SJCRH30 (cell line): ENCODE measurements around the gene NR1H4. TPM values are rescaled to one million over a fixed set of nuclear protein-coding genes. Genes with fewer than 3 reads are reported as not detected.

Experiments
- DNase-seq, 2 experiments: peaks; one replicate each; pipeline ENCODE4 v3.0.0-alpha.2; 2015 to 2020
- H3K27ac ChIP-seq: fragments of 250-450 bp; sonication (Bioruptor Pico); 2 replicates; pipeline ENCODE4 v1.5.1; 2020; ENCODE audit warnings: mild to moderate bottlenecking, moderate library complexity
- H3K27me3 ChIP-seq: fragments of 250-450 bp; sonication (Bioruptor Pico); 2 replicates; pipeline ENCODE4 v1.5.1; 2020; ENCODE audit warnings: mild to moderate bottlenecking, moderate library complexity
- H3K36me3 ChIP-seq: fragments of 250-450 bp; sonication (Bioruptor Pico); 2 replicates; pipeline ENCODE4 v1.5.1; 2020; ENCODE audit warnings: mild to moderate bottlenecking, moderate library complexity
- H3K4me1 ChIP-seq: fragments of 250-450 bp; sonication (Bioruptor Pico); 2 replicates; pipeline ENCODE4 v1.5.1; 2020; ENCODE audit warnings: mild to moderate bottlenecking, moderate library complexity
- H3K4me3 ChIP-seq: fragments of 250-450 bp; sonication (Bioruptor Pico); 2 replicates; pipeline ENCODE4 v1.5.1; 2020; ENCODE audit warnings: mild to moderate bottlenecking, moderate library complexity
- H3K9me3 ChIP-seq: fragments of 250-450 bp; sonication (Bioruptor Pico); replicated peaks from 2 replicates; pipeline ENCODE4 v1.5.1; 2020; ENCODE audit warnings: mild to moderate bottlenecking, moderate library complexity
- total RNA-seq: library from RNA; depleted of rRNA; stranded (reverse); fragments of >200 nt; shearing (Covaris generic); gene quantifications from 2 replicates; pipeline ENCODE4 v1.2.3, GENCODE V29; 2014

Gene NR1H4
- total RNA-seq, 1 experiment from 2014 or later, result not detected

GRCh38 chr12:100518376-100518775 is 44.7 kb downstream of the NR1H4 start:
- no peaks in the 10 kb centered on the region for H3K4me1 ChIP-seq
- H3K4me3 ChIP-seq, result no peak overlapping the region

GRCh38 chr12:100520048-100520769 is 46.5 kb downstream of the NR1H4 start:
- Histone ChIP-seq H3K36me3 (no peaks in the 10 kb centered on the region), H3K27ac (no peak overlapping the region), H3K9me3 (no peaks in the 10 kb centered on the region), H3K27me3 (no peaks in the 10 kb centered on the region), H3K4me3 (no peak overlapping the region), H3K4me1 (no peaks in the 10 kb centered on the region)
- DNase-seq, result no peak

More at GRCh38 chr12:100518376-100518775, 44.7 kb downstream of the NR1H4 start:
- Histone ChIP-seq H3K9me3 (no peaks in the 10 kb centered on the region), H3K27ac (no peak overlapping the region), H3K36me3 (no peaks in the 10 kb centered on the region), H3K27me3 (no peaks in the 10 kb centered on the region)
- no peak for DNase-seq

GRCh38 chr12:100521958-100522357 is 48.3 kb downstream of the NR1H4 start:
- Histone ChIP-seq H3K36me3 (no peaks in the 10 kb centered on the region), H3K9me3 (no peaks in the 10 kb centered on the region), H3K27ac (no peak overlapping the region), H3K27me3 (no peaks in the 10 kb centered on the region), H3K4me1 (no peaks in the 10 kb centered on the region), H3K4me3 (no peak overlapping the region)
- DNase-seq, result no peak

GRCh38 chr12:100528034-100528433 is 54.4 kb downstream of the NR1H4 start:
- no peaks in the 10 kb centered on the region for H3K4me1 ChIP-seq
- no peaks in the 10 kb centered on the region for H3K27me3 ChIP-seq
- H3K27ac ChIP-seq, result no peak overlapping the region
- H3K4me3 ChIP-seq, result no peak overlapping the region
- no peaks in the 10 kb centered on the region for H3K36me3 ChIP-seq
- no peaks in the 10 kb centered on the region for H3K9me3 ChIP-seq
- no peak for DNase-seq

GRCh38 chr12:100528471-100529127 is 54.9 kb downstream of the NR1H4 start:
- no peaks in the 10 kb centered on the region for H3K27me3 ChIP-seq

GRCh38 chr12:100529756-100530350 is 56.2 kb downstream of the NR1H4 start:
- no peak for DNase-seq
- H3K27me3 ChIP-seq, result no peaks in the 10 kb centered on the region
- H3K36me3 ChIP-seq, result no peaks in the 10 kb centered on the region
- H3K4me3 ChIP-seq, result no peak overlapping the region
- H3K9me3 ChIP-seq, result no peaks in the 10 kb centered on the region
- H3K4me1 ChIP-seq, result no peaks in the 10 kb centered on the region
- no peak overlapping the region for H3K27ac ChIP-seq

More at GRCh38 chr12:100528471-100529127, 54.9 kb downstream of the NR1H4 start:
- no peaks in the 10 kb centered on the region for H3K36me3 ChIP-seq
- no peak overlapping the region for H3K27ac ChIP-seq
- H3K4me3 ChIP-seq, result no peak overlapping the region
- no peaks in the 10 kb centered on the region for H3K9me3 ChIP-seq
- H3K4me1 ChIP-seq, result no peaks in the 10 kb centered on the region
- DNase-seq, result no peak

GRCh38 chr12:100533376-100533775 is 59.7 kb downstream of the NR1H4 start:
- H3K4me1 ChIP-seq, result no peaks in the 10 kb centered on the region
- H3K4me3 ChIP-seq, result no peak overlapping the region
- no peak for DNase-seq
- no peaks in the 10 kb centered on the region for H3K27me3 ChIP-seq
- no peak overlapping the region for H3K27ac ChIP-seq
- no peaks in the 10 kb centered on the region for H3K36me3 ChIP-seq
- no peaks in the 10 kb centered on the region for H3K9me3 ChIP-seq

GRCh38 chr12:100534625-100535227 is 61.1 kb downstream of the NR1H4 start:
- Histone ChIP-seq H3K4me1 (no peaks in the 10 kb centered on the region), H3K27ac (no peak overlapping the region), H3K27me3 (no peaks in the 10 kb centered on the region), H3K4me3 (no peak overlapping the region), H3K9me3 (no peaks in the 10 kb centered on the region), H3K36me3 (no peaks in the 10 kb centered on the region)
- DNase-seq, result no peak

GRCh38 chr12:100539202-100539601 is 65.5 kb downstream of the NR1H4 start:
- Histone ChIP-seq H3K4me1 (no peaks in the 10 kb centered on the region), H3K36me3 (no peaks in the 10 kb centered on the region)
- peak; percentile 61 to 73 for DNase-seq

GRCh38 chr12:100544165-100544564 is 70.5 kb downstream of the NR1H4 start:
- Histone ChIP-seq H3K4me1 (no peaks in the 10 kb centered on the region), H3K27me3 (no peaks in the 10 kb centered on the region), H3K36me3 (no peaks in the 10 kb centered on the region), H3K4me3 (no peak overlapping the region), H3K27ac (no peak overlapping the region), H3K9me3 (no peaks in the 10 kb centered on the region)
- no peak for DNase-seq

More at GRCh38 chr12:100539202-100539601, 65.5 kb downstream of the NR1H4 start:
- H3K27ac ChIP-seq, result no peak overlapping the region
- no peaks in the 10 kb centered on the region for H3K9me3 ChIP-seq
- no peaks in the 10 kb centered on the region for H3K27me3 ChIP-seq
- H3K4me3 ChIP-seq, result no peak overlapping the region

- no peak overlapping the region for H3K4me3 ChIP-seq
- no peak for DNase-seq
- H3K27ac ChIP-seq, result no peak overlapping the region
- H3K27me3 ChIP-seq, result no peaks in the 10 kb centered on the region
- no peaks in the 10 kb centered on the region for H3K36me3 ChIP-seq
- no peaks in the 10 kb centered on the region for H3K4me1 ChIP-seq
- H3K9me3 ChIP-seq, result no peaks in the 10 kb centered on the region
These were observed 71.4 kb downstream of the NR1H4 start for GRCh38 chr12:100545092-100545491.

GRCh38 chr12:100553936-100554335 is 80.3 kb downstream of the NR1H4 start:
- no peak overlapping the region for H3K4me3 ChIP-seq
- no peaks in the 10 kb centered on the region for H3K9me3 ChIP-seq
- H3K4me1 ChIP-seq, result peaks cover 21% of the 10 kb centered on the region
- no peaks in the 10 kb centered on the region for H3K27me3 ChIP-seq
- H3K36me3 ChIP-seq, result no peaks in the 10 kb centered on the region
- no peak overlapping the region for H3K27ac ChIP-seq
- DNase-seq, result peak; percentile 21 to 68

- no peaks in the 10 kb centered on the region for H3K27me3 ChIP-seq
- H3K9me3 ChIP-seq, result no peaks in the 10 kb centered on the region
- H3K4me3 ChIP-seq, result no peak overlapping the region
- H3K27ac ChIP-seq, result peak overlapping the region; percentile 48; the same call in 1 of the 2 replicates
- no peaks in the 10 kb centered on the region for H3K36me3 ChIP-seq
- H3K4me1 ChIP-seq, result peaks cover 21% of the 10 kb centered on the region
- DNase-seq, result peak; percentile 52 to 90
These were observed 81.0 kb downstream of the NR1H4 start for GRCh38 chr12:100554608-100555077.

GRCh38 chr12:100555722-100556121 is 82.1 kb downstream of the NR1H4 start:
- no peaks in the 10 kb centered on the region for H3K36me3 ChIP-seq
- H3K9me3 ChIP-seq, result no peaks in the 10 kb centered on the region
- peaks cover 21% of the 10 kb centered on the region for H3K4me1 ChIP-seq
- no peak overlapping the region for H3K4me3 ChIP-seq
- H3K27ac ChIP-seq, result peak overlapping the region; percentile 48
- H3K27me3 ChIP-seq, result no peaks in the 10 kb centered on the region
- peak; percentile 58 to 87 for DNase-seq

GRCh38 chr12:100557357-100557756 is 83.7 kb downstream of the NR1H4 start:
- Histone ChIP-seq H3K4me1 (peaks cover 21% of the 10 kb centered on the region), H3K4me3 (no peak overlapping the region), H3K27ac (no peak overlapping the region), H3K36me3 (no peaks in the 10 kb centered on the region), H3K27me3 (no peaks in the 10 kb centered on the region), H3K9me3 (no peaks in the 10 kb centered on the region)
- DNase-seq, result no peak
